Esophagus muscularis mucosa (tissue), 4 donors: ENCODE measurements around the gene IGLL5. TPM values are rescaled to one million over a fixed set of nuclear protein-coding genes. Genes with fewer than 3 reads are reported as not detected.

Experiments
- DNase-seq: peaks from one replicate; pipeline ENCODE4 v3.0.0-alpha.2; 2017; ENCODE audit errors: extremely low spot score
- H3K27ac ChIP-seq, 4 donors: fragments of 200-600 bp; sonication (generic); replicated peaks in 1 of 4; 1 replicate in 3 of 4; 2 replicates in 1 of 4; pipeline ENCODE4 v1.5.1; 2016 to 2019; ENCODE audit warnings: mild to moderate bottlenecking in 1 of 4
- H3K27me3 ChIP-seq, 4 donors: fragments of 200-600 bp; sonication (generic); one replicate each; pipeline versions ENCODE4 v1.5.1 to v1.6.0; 2016 to 2019
- H3K36me3 ChIP-seq, 4 donors: fragments of 200-600 bp; sonication (generic); one replicate each; pipeline ENCODE4 v1.5.1; 2016 to 2019
- H3K4me1 ChIP-seq, 4 donors: fragments of 200-600 bp; sonication (generic); one replicate each; pipeline ENCODE4 v1.5.1; 2016 to 2019
- H3K4me3 ChIP-seq, 4 donors: fragments of 200-600 bp; sonication (generic); 1 replicate in 2 of 4; 2 replicates in 2 of 4; pipeline ENCODE4 v1.5.1; 2016 to 2019; ENCODE audit warnings: mild to moderate bottlenecking in 4 of 4, moderate library complexity in 1 of 4
- H3K9me3 ChIP-seq, 4 donors: fragments of 200-600 bp; sonication (generic); 1 replicate in 3 of 4; 2 replicates in 1 of 4; pipeline ENCODE4 v1.5.1; 2016 to 2019
- CTCF ChIP-seq, 3 experiments: fragments of 200-600 bp in 2 of 3; fragments of 450-650 bp in 1 of 3; sonication (generic) in 2 of 3; IDR thresholded peaks; one replicate each; pipeline ENCODE4 v1.5.1; 2017 to 2019; ENCODE audit warnings: antibody characterized with exemption in 3 of 3, mild to moderate bottlenecking in 2 of 3, moderate library complexity in 1 of 3
- EP300 ChIP-seq: sonication (generic); formaldehyde crosslinking; IDR thresholded peaks from one replicate; pipeline ENCODE4 v1.6.1; 2017; ENCODE audit warnings: antibody characterized with exemption
- POLR2A ChIP-seq: fragments of 450-650 bp; IDR thresholded peaks from one replicate; pipeline ENCODE4 v1.6.1; 2017; ENCODE audit warnings: antibody characterized with exemption, moderate library complexity, mild to moderate bottlenecking, low read depth
- POLR2AphosphoS5 ChIP-seq, 2 donors: sonication (generic); formaldehyde crosslinking; IDR thresholded peaks; one replicate each; pipeline ENCODE4 v1.6.1; 2017; ENCODE audit warnings: antibody characterized with exemption in 2 of 2
- WGBS: methylation state at CpG from one replicate; pipeline ENCODE4 v1.1.5; 2018; 5-methylcytosine and 5-hydroxymethylcytosine counted together
- intact Hi-C: fragments of 100-400 bp; cut with DNase I; formaldehyde crosslinking; loops from one replicate; pipeline ENCODE4 v1.15.1; 2023
- total RNA-seq, 4 donors: library from RNA; depleted of rRNA; stranded (reverse); fragments of >200 nt; gene quantifications; one replicate each; pipeline versions ENCODE4 v1.1.0 to v1.2.1, GENCODE V29; 2016

The IGLL5 gene
- total RNA-seq, 4 donors from 2014 or later, result 0.39 to 1.3 (median 0.80) TPM; not detected in 1

GRCh38 chr22:22935056-22935545, 47.5 kb downstream of the IGLL5 start:
- Histone ChIP-seq H3K27ac (no peak overlapping the region), H3K4me1 (no peaks in the 10 kb centered on the region), H3K4me3 (no peak overlapping the region), H3K9me3 (no peaks in the 10 kb centered on the region), H3K36me3 (no peaks in the 10 kb centered on the region), H3K27me3 (peaks cover 0 to 24% (median 0%) of the 10 kb centered on the region in 4 donors)
- TF ChIP-seq POLR2A (no peak), POLR2AphosphoS5 (IDR thresholded peaks at IDR 0.05) (no peak), EP300 (no peak), CTCF (IDR thresholded peaks at IDR 0.05) (no peak)
- DNase-seq, result no peak
- WGBS, result 83% methylated on average over 3 of the region's 3 CpGs
- intact Hi-C loops, result no loop called here

GRCh38 chr22:22935546-22936157, 48.0 kb downstream of the IGLL5 start:
- no peak for DNase-seq
- H3K4me1 ChIP-seq, result no peaks in the 10 kb centered on the region
- 65% methylated on average over 3 of the region's 4 CpGs for WGBS
- H3K27me3 ChIP-seq, result peaks cover 0 to 19% (median 0%) of the 10 kb centered on the region in 4 donors
- no peaks in the 10 kb centered on the region for H3K36me3 ChIP-seq
- intact Hi-C loops, result no loop called here
- H3K4me3 ChIP-seq, result no peak overlapping the region
- TF ChIP-seq CTCF (IDR thresholded peaks at IDR 0.05) (no peak), EP300 (no peak), POLR2A (no peak), POLR2AphosphoS5 (IDR thresholded peaks at IDR 0.05) (no peak)
- H3K27ac ChIP-seq, result no peak overlapping the region
- no peaks in the 10 kb centered on the region for H3K9me3 ChIP-seq

- Histone ChIP-seq H3K36me3 (no peaks in the 10 kb centered on the region), H3K27ac (no peak overlapping the region), H3K9me3 (no peaks in the 10 kb centered on the region), H3K27me3 (peaks cover 0 to 13% (median 0%) of the 10 kb centered on the region in 4 donors), H3K4me1 (no peaks in the 10 kb centered on the region), H3K4me3 (no peak overlapping the region)
- TF ChIP-seq EP300 (no peak), POLR2AphosphoS5 (IDR thresholded peaks at IDR 0.05) (no peak), POLR2A (no peak), CTCF (IDR thresholded peaks at IDR 0.05) (no peak)
- 93% methylated on average over 13 of the region's 15 CpGs for WGBS
- DNase-seq, result no peak
- intact Hi-C loops, result no loop called here
These were observed 48.7 kb downstream of the IGLL5 start for GRCh38 chr22:22936180-22936914.

- 82% methylated on average over 6 of the region's 6 CpGs for WGBS
- Histone ChIP-seq H3K4me1 (no peaks in the 10 kb centered on the region), H3K9me3 (no peaks in the 10 kb centered on the region), H3K27me3 (peaks cover 0 to 6% (median 0%) of the 10 kb centered on the region in 4 donors), H3K27ac (no peak overlapping the region), H3K36me3 (no peaks in the 10 kb centered on the region), H3K4me3 (no peak overlapping the region)
- TF ChIP-seq CTCF (IDR thresholded peaks at IDR 0.05), result no peak
- no peak for TF ChIP-seq POLR2A
- no peak for TF ChIP-seq POLR2AphosphoS5 (IDR thresholded peaks at IDR 0.05)
- TF ChIP-seq EP300, result no peak
- DNase-seq, result no peak
- intact Hi-C loops, result no loop called here
These were observed 49.5 kb downstream of the IGLL5 start for GRCh38 chr22:22936915-22937656.
